Osteocyte (in vitro differentiated cells): Measurements from ENCODE around the gene RMDN2. TPM values are rescaled to one million over a fixed set of nuclear protein-coding genes. Genes with fewer than 3 reads are reported as not detected.
"Not testable (repeated sequence)": the region's sequence is repeated elsewhere in the genome, so short reads cannot be mapped to it uniquely, and the experiment has no call there.

Source experiments
- DNase-seq: peaks from one replicate; pipeline ENCODE4 v3.0.0; 2021; ENCODE audit warnings: mixed read lengths; ENCODE audit not compliant: unreplicated experiment; ENCODE audit errors: extremely low spot score
- H3K27ac Mint-ChIP-seq: one replicate; pipeline ENCODE4 v1.8.0; 2021; ENCODE audit warnings: mild to moderate bottlenecking, mixed read lengths; ENCODE audit not compliant: unreplicated experiment
- H3K27me3 Mint-ChIP-seq: one replicate; pipeline ENCODE4 v1.8.0; 2021; ENCODE audit warnings: mixed read lengths; ENCODE audit not compliant: unreplicated experiment
- H3K36me3 Mint-ChIP-seq: one replicate; pipeline ENCODE4 v1.8.0; 2021; ENCODE audit warnings: mixed read lengths; ENCODE audit not compliant: unreplicated experiment
- H3K4me1 Mint-ChIP-seq: one replicate; pipeline ENCODE4 v1.8.0; 2021; ENCODE audit warnings: mixed read lengths; ENCODE audit not compliant: unreplicated experiment
- H3K4me3 Mint-ChIP-seq: one replicate; pipeline ENCODE4 v1.8.0; 2021; ENCODE audit warnings: mild to moderate bottlenecking, moderate library complexity, mixed read lengths; ENCODE audit not compliant: unreplicated experiment
- H3K9me3 Mint-ChIP-seq: one replicate; pipeline ENCODE4 v1.8.0; 2021; ENCODE audit warnings: mixed read lengths; ENCODE audit not compliant: unreplicated experiment
- total RNA-seq: library from RNA; stranded (reverse); gene quantifications from 2 replicates; pipeline ENCODE4 v1.2.1, GENCODE V29; 2021
- TF ChIP-seq, protein P1 (sequence below): fragments of 200-600 bp; sonication (generic); IDR thresholded peaks from 2 replicates; pipeline ENCODE4 v1.5.0; 2021; ENCODE audit warnings: antibody characterized with exemption, mild to moderate bottlenecking, moderate library complexity

Gene RMDN2
- total RNA-seq, 1 donor from 2014 or later: 8.4 TPM

- peaks cover 1% of the 10 kb centered on the region for H3K27me3 Mint-ChIP-seq
- peaks cover 7% of the 10 kb centered on the region for H3K36me3 Mint-ChIP-seq
- no peak for DNase-seq
- H3K4me1 Mint-ChIP-seq: peaks cover 8% of the 10 kb centered on the region
- TF ChIP-seq, protein P1, sequence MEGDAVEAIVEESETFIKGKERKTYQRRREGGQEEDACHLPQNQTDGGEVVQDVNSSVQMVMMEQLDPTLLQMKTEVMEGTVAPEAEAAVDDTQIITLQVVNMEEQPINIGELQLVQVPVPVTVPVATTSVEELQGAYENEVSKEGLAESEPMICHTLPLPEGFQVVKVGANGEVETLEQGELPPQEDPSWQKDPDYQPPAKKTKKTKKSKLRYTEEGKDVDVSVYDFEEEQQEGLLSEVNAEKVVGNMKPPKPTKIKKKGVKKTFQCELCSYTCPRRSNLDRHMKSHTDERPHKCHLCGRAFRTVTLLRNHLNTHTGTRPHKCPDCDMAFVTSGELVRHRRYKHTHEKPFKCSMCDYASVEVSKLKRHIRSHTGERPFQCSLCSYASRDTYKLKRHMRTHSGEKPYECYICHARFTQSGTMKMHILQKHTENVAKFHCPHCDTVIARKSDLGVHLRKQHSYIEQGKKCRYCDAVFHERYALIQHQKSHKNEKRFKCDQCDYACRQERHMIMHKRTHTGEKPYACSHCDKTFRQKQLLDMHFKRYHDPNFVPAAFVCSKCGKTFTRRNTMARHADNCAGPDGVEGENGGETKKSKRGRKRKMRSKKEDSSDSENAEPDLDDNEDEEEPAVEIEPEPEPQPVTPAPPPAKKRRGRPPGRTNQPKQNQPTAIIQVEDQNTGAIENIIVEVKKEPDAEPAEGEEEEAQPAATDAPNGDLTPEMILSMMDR: no peak
- no peaks in the 10 kb centered on the region for H3K9me3 Mint-ChIP-seq
- no peak overlapping the region for H3K27ac Mint-ChIP-seq
- H3K4me3 Mint-ChIP-seq: no peak overlapping the region
Observed at GRCh38 chr2:38017836-38018235, 92.7 kb downstream of the RMDN2 start.

DNA sequence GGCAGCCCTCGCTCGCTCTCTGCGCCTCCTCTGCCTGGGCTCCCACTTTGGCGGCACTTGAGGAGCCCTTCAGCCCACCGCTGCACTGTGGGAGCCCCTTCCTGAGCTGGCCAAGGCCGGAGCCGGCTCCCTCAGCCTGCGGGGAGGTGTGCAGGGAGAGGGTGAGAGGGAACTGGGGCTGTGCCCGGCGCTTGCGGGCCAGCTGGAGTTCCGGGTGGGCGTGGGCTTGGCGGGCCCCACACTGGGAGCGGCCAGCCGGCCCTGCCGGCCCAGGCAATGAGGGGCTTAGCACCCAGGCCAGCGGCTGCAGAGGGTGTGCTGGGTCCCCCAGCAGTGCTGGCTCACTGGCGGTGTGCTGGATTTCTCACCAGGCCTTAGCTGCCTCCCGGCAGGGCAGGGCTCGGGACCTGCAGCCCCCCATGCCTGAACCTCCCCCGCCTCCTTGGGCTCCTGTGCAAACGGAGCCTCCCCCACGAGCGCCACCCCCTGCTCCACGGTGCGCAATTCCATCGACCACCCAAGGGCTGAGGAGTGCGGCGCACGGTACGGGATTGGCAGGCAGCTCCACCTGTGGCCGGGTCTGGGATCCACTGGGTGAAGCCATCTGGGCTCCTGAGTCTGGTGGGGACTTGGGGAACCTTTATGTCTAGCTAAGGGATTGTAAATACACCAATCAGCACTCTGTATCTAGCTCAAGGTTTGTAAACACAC lies 95.4 kb downstream of the RMDN2 start:
- H3K9me3 Mint-ChIP-seq, H3K27ac Mint-ChIP-seq, H3K4me3 Mint-ChIP-seq, H3K4me1 Mint-ChIP-seq, H3K36me3 Mint-ChIP-seq, DNase-seq: not testable (repeated sequence)
- peaks cover 16% of the 10 kb centered on the region for H3K27me3 Mint-ChIP-seq

DNA sequence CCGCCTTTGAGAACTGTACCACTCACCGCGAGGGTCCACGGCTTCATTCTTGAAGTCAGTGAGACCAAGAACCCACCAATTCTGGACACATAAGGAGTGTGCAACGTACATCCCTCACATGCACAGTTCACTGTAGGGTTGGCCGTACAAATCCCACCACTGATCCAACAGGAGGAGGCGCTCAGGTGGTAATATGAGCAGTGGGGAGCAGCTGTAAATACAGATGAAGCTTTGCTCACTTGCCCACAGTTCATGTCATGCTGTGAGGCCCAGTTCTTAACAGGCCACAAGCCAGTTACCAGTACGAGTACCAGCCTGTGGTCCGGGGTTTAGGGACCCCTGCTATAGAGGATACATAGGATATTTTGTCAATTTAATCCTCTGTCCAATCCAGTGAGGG lies 96.5 kb downstream of the RMDN2 start:
- no peak for DNase-seq
- Mint-ChIP-seq H3K27me3 (peaks cover 19% of the 10 kb centered on the region), H3K9me3 (peaks cover 6% of the 10 kb centered on the region), H3K4me1 (no peaks in the 10 kb centered on the region), H3K4me3 (no peak overlapping the region), H3K36me3 (peaks cover 4% of the 10 kb centered on the region), H3K27ac (no peak overlapping the region)
- TF ChIP-seq, protein P1: no peak

DNA sequence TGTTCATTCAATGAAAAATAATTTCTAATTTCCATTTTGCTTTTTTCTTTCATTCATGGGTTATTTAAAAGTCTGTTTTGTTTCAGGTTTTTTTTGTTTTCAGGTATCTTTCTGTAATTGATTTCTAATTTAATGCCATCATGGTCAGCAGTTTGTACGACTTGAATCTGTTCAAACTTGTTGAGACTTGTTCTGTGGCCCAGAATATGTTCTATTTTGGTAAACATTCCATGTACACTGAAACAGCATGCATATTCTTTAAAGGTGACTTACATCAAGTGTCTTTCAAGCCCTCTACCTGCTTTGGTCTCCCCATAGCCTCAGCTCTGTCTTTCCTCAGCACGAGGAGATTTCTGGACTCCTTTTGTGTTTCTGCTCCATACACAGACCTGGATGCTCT lies 101.8 kb downstream of the RMDN2 start:
- TF ChIP-seq, protein P1: no peak
- Mint-ChIP-seq H3K27ac (no peak overlapping the region), H3K27me3 (peaks cover 21% of the 10 kb centered on the region), H3K4me3 (no peak overlapping the region), H3K4me1 (peaks cover 11% of the 10 kb centered on the region), H3K36me3 (peaks cover 2% of the 10 kb centered on the region), H3K9me3 (peaks cover 6% of the 10 kb centered on the region)
- DNase-seq: no peak

DNA sequence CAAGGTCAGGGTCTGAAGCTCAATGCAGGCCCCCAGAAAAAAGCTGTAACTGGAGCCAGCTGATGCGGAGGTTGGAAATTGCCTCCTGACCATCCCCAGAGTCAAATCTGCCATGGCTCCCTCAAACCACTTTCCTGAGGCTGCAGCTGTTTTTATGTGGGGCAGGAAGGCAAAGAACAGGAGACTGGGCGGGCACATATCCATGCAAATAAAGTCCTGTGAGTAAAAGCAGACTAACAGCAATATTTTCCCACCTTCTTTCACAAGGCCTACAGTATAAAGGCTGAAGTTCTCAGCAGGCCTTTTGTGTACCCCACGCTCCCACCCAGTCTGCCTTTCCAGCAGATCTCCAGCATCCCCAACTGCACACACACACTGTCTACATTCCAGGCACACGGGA lies 103.7 kb downstream of the RMDN2 start:
- DNase-seq: no peak
- Mint-ChIP-seq H3K4me1 (peaks cover 21% of the 10 kb centered on the region), H3K36me3 (peaks cover 2% of the 10 kb centered on the region), H3K4me3 (no peak overlapping the region), H3K27me3 (peaks cover 17% of the 10 kb centered on the region), H3K27ac (no peak overlapping the region), H3K9me3 (peaks cover 6% of the 10 kb centered on the region)
- TF ChIP-seq, protein P1: no peak
